ENCODE results near the gene STOM. TPM values are rescaled to one million over a fixed set of nuclear protein-coding genes. Genes with fewer than 3 reads are reported as not detected.
A peak's percentile ranks its signal among the peaks of the same experiment; 100 is the strongest.

Gene STOM
- total and polyA plus RNA-seq, 11 donors: 125 to 239 (median 148) TPM

DNA sequence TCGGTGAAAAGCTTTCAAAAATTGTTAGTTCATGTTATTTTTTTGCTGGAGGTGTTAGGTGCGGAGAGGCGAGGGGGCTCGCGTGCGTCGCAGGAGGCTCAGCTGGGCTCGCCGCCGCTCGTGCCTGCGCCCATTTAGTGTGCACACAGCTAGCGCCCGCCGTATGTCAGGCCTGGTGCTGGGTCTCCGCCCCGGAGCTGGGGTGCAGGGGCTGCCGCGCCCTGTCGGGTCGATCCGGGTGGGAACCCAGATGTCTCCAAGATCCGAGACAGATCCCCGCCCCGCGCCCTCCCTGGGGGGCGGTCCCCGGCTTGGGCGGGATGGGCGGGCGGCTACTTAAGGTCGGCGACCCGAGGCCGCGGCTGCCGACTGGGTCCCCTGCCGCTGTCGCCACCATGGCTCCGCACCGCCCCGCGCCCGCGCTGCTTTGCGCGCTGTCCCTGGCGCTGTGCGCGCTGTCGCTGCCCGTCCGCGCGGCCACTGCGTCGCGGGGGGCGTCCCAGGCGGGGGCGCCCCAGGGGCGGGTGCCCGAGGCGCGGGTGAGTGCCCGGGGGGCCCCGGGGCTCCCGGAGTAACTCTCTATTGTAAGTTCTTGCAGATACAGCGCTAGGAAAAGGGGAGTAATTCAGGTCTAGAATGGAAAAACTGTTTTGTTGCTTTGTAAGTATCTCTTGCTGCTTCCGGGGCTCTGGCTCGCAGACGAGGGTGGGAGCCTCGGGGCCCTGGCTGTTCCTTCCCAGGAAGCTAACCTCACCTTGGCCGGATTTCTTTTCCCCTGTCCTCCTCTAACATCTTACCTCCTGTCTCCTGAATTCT, 70.4 kb downstream of the STOM start:
- no peaks in the 10 kb centered on the region for H3K27me3 ChIP-seq
- WGBS, 4 donors: 5 to 20% (median 7%) methylated on average over 16 to 74 of the region's 74 CpGs
- H3K9me3 ChIP-seq: no peaks in the 10 kb centered on the region
- intact Hi-C loops (cut with DNase I): loop anchor here in 4 of 10 donors (1.0 to 5.0 kb wide), 4 partner anchors 12 to 77 kb away; no protein-coding TSS in a partner anchor
- peak; percentile 88 to 93 (median 92) for DNase-seq
- H3K27ac ChIP-seq: peak overlapping the region; percentile 86 to 98 (median 94)
- peak overlapping the region; percentile 45 to 93 (median 68) for H3K4me3 ChIP-seq
- peaks cover 17 to 94% (median 84%) of the 10 kb centered on the region in 12 donors for H3K4me1 ChIP-seq
- peak in 1 of 2 donors; percentile 93 for TF ChIP-seq POLR2A (IDR thresholded peaks at IDR 0.05)
- TF ChIP-seq, protein P1, sequence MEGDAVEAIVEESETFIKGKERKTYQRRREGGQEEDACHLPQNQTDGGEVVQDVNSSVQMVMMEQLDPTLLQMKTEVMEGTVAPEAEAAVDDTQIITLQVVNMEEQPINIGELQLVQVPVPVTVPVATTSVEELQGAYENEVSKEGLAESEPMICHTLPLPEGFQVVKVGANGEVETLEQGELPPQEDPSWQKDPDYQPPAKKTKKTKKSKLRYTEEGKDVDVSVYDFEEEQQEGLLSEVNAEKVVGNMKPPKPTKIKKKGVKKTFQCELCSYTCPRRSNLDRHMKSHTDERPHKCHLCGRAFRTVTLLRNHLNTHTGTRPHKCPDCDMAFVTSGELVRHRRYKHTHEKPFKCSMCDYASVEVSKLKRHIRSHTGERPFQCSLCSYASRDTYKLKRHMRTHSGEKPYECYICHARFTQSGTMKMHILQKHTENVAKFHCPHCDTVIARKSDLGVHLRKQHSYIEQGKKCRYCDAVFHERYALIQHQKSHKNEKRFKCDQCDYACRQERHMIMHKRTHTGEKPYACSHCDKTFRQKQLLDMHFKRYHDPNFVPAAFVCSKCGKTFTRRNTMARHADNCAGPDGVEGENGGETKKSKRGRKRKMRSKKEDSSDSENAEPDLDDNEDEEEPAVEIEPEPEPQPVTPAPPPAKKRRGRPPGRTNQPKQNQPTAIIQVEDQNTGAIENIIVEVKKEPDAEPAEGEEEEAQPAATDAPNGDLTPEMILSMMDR (IDR thresholded peaks at IDR 0.05): peak in 3 of 12 donors; percentile 5 to 18 (median 15)
- peak; percentile 35 to 78 (median 72) for ATAC-seq
- peaks cover 0 to 37% (median 33%) of the 10 kb centered on the region in 9 donors for H3K36me3 ChIP-seq

DNA sequence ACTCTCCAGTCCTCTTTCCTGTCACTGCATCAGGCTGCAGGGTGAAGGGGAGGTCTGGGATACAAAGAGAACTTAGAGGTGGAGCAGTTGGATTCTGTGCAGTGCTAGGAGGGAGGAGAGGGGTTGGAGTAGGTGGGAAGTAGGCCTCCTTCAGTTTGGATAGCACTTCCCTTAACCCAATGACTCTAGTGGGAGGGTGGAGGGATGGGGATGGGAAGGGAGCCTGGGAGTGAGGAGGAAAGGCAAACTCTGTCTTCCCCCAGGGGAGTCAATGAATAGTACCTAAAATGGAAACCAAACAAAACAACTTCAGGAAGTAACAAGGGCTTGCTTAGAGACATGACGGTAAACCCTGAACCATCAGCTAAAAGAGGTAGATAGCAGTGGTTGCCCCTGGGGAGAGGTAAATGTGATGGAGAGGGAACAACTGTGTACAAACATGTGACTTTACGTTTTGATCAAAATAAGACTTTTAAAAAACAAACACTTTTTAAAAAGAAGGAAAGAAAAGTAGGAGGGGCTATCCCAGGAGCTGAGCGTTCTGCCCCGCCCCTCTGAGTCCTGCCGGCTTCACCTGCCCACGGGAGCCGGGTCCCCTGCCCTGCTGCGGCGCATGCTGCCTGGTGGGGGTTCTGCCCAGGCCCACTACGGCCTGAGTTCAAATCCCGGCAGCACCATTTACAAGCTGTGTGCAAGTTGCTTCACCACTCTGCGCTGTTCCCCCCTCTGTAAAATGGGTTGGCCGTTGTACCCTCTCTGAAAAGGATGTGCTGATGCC, 71.2 kb downstream of the STOM start:
- Histone ChIP-seq H3K4me1 (peaks cover 24 to 95% (median 85%) of the 10 kb centered on the region in 12 donors), H3K9me3 (no peaks in the 10 kb centered on the region), H3K4me3 (peak overlapping the region in 11 of 12 donors; percentile 45 to 93 (median 69)), H3K27me3 (no peaks in the 10 kb centered on the region), H3K27ac (peak overlapping the region; percentile 86 to 98 (median 94)), H3K36me3 (peaks cover 0 to 32% (median 25%) of the 10 kb centered on the region in 9 donors)
- intact Hi-C loops (cut with DNase I): loop anchor here in 2 of 10 donors (1.0 to 2.0 kb wide), 3 partner anchors 12 to 18 kb away; no protein-coding TSS in a partner anchor
- ATAC-seq: peak; percentile 65 to 83 (median 70)
- DNase-seq: peak in 3 of 5 donors; percentile 72 to 83 (median 73)
- WGBS, 4 donors: 26 to 48% (median 28%) methylated on average over 13 of the region's 13 CpGs
- no peak for TF ChIP-seq POLR2A (IDR thresholded peaks at IDR 0.05)
- TF ChIP-seq, protein P1 (IDR thresholded peaks at IDR 0.05): no peak

DNA sequence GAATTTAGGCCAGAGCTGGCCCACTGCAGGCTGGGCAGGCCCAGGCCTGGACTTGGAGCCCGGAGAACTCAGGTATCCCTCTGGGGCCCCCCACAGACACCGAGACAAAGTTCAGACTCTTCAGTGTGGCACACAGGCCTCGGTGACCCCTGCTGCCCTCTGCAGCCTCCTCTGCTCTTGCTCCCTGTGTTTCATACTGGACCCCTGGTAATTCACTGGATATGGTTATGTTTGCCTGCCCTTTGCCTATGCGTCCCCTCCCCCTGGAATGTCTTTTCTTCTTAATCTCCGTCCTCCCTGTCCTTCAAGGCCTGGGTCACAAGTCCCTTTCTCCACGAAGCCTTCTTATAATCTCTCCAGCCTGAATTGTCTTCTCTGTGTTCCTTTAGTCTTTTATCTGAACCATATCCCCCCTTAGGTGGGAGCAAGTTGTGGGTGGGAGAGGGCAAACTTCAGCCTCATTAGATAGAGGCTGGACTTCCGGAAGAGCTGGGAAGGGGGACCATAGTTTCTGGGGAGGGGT, 72.0 kb downstream of the STOM start:
- H3K27ac ChIP-seq: peak overlapping the region; percentile 86 to 98 (median 94)
- WGBS, 4 donors: 38 to 60% (median 48%) methylated on average over 6 to 7 of the region's 7 CpGs
- no peak for ATAC-seq
- peaks cover 25 to 95% (median 85%) of the 10 kb centered on the region in 12 donors for H3K4me1 ChIP-seq
- H3K27me3 ChIP-seq: no peaks in the 10 kb centered on the region
- intact Hi-C loops (cut with DNase I): loop anchor here in 2 of 10 donors (2.0 kb wide), 2 partner anchors 13 to 17 kb away; no protein-coding TSS in a partner anchor
- DNase-seq: no peak
- TF ChIP-seq, protein P1 (IDR thresholded peaks at IDR 0.05): no peak
- TF ChIP-seq POLR2A (IDR thresholded peaks at IDR 0.05): no peak
- peak overlapping the region in 1 of 12 donors; percentile 93 for H3K4me3 ChIP-seq
- H3K36me3 ChIP-seq: peaks cover 0 to 24% (median 17%) of the 10 kb centered on the region in 9 donors
- no peaks in the 10 kb centered on the region for H3K9me3 ChIP-seq
